IMR-90 (cell line): ENCODE measurements around the gene DCDC2. TPM values are rescaled to one million over a fixed set of nuclear protein-coding genes. Genes with fewer than 3 reads are reported as not detected.

Source experiments
- ATAC-seq: fragments of 200-7000 bp; cut with Tn5 transposase; 2 replicates; pipeline ENCODE4 v1.9.1; 2020; ENCODE audit warnings: low read depth, mild to moderate bottlenecking, moderate library complexity
- BruUV-seq: library from RNA; stranded (reverse); fragments of 400-500 nt; replicated peaks from 2 replicates; lab custom pipeline; 2021; lab: Mats Ljungman, UMichigan
- CTCF ChIA-PET: fragments of 300-600 bp; formaldehyde crosslinking; extraction: SDS; loops from one replicate; lab custom pipeline; 2021; ENCODE audit warnings: antibody characterized with exemption; lab: Yijun Ruan, JAX
- POLR2A ChIA-PET: fragments of 300-600 bp; sonication (Branson Sonifier 250); formaldehyde crosslinking; loops from one replicate; lab custom pipeline; 2022; ENCODE audit warnings: antibody characterized with exemption; ENCODE audit not compliant: unreplicated experiment; lab: Charles Lee
- DNase-seq: peaks from one replicate; pipeline ENCODE4 v3.0.0; 2013
- H2AFZ ChIP-seq: replicated peaks from 2 replicates; pipeline ENCODE3; 2013; ENCODE audit warnings: low read length, mild to moderate bottlenecking; ENCODE audit not compliant: poor library complexity
- H2AK5ac ChIP-seq: 2 replicates; pipeline ENCODE4 v1.6.1; 2013; ENCODE audit warnings: low read depth, low read length, inconsistent platforms
- H2AK9ac ChIP-seq: replicated peaks from 2 replicates; pipeline ENCODE3; 2013; ENCODE audit warnings: mild to moderate bottlenecking, low read depth, low read length, moderate library complexity; ENCODE audit not compliant: poor library complexity
- H2BK120ac ChIP-seq: 2 replicates; pipeline ENCODE4 v1.6.1; 2013; ENCODE audit warnings: low read depth, low read length, inconsistent platforms
- H2BK15ac ChIP-seq: 3 replicates; pipeline ENCODE4 v1.6.1; 2013; ENCODE audit warnings: low read depth, low read length, inconsistent platforms
- H2BK20ac ChIP-seq: 2 replicates; pipeline ENCODE4 v1.6.1; 2013; ENCODE audit warnings: low read depth, mild to moderate bottlenecking, inconsistent platforms, low read length, moderate library complexity
- H2BK5ac ChIP-seq: 2 replicates; pipeline ENCODE4 v1.6.1; 2013; ENCODE audit warnings: mild to moderate bottlenecking, low read depth, low read length, inconsistent platforms; ENCODE audit not compliant: poor library complexity, severe bottlenecking
- H3K14ac ChIP-seq: replicated peaks from 2 replicates; pipeline ENCODE4 v1.6.1; 2013; ENCODE audit warnings: low read depth, low read length, inconsistent platforms
- H3K18ac ChIP-seq: 2 replicates; pipeline ENCODE4 v1.6.1; 2013; ENCODE audit warnings: low read depth, low read length, control low read depth
- H3K23ac ChIP-seq: 2 replicates; pipeline ENCODE4 v1.6.1; 2013; ENCODE audit warnings: low read depth, low read length, inconsistent platforms
- H3K27ac ChIP-seq: 2 replicates; pipeline ENCODE4 v1.5.1; 2013; ENCODE audit warnings: mild to moderate bottlenecking, control low read depth, low read length; ENCODE audit not compliant: insufficient read depth
- H3K27me3 ChIP-seq: 2 replicates; pipeline ENCODE4 v1.6.1; 2013; ENCODE audit warnings: low read length; ENCODE audit not compliant: control insufficient read depth, insufficient read depth
- H3K36me3 ChIP-seq: 2 replicates; pipeline ENCODE4 v1.6.1; 2013; ENCODE audit warnings: low read length, mixed read lengths; ENCODE audit not compliant: control insufficient read depth, insufficient read depth
- H3K4ac ChIP-seq: 2 replicates; pipeline ENCODE4 v1.6.1; 2013; ENCODE audit warnings: low read depth, low read length, inconsistent platforms
- H3K4me1 ChIP-seq: 2 replicates; pipeline ENCODE4 v1.6.1; 2013; ENCODE audit warnings: low read length, mixed read lengths; ENCODE audit not compliant: control insufficient read depth, insufficient read depth
- H3K4me2 ChIP-seq: 2 replicates; pipeline ENCODE4 v1.6.1; 2013; ENCODE audit warnings: low read depth, mild to moderate bottlenecking, control low read depth, low read length, moderate library complexity
- H3K4me3 ChIP-seq: 2 replicates; pipeline ENCODE4 v1.5.1; 2013; ENCODE audit warnings: low read depth, mild to moderate bottlenecking, control low read depth, low read length, moderate library complexity; ENCODE audit not compliant: insufficient read depth
- H3K56ac ChIP-seq: 2 replicates; pipeline ENCODE4 v1.6.1; 2013; ENCODE audit warnings: low read length, inconsistent platforms; ENCODE audit not compliant: insufficient read depth; ENCODE audit errors: extremely low read depth
- H3K79me1 ChIP-seq, 2 experiments: 2 replicates each; pipeline ENCODE4 v1.6.1; 2013; ENCODE audit warnings: low read length in 2 of 2, inconsistent platforms in 1 of 2, low read depth in 1 of 2
- H3K9ac ChIP-seq: 2 replicates; pipeline ENCODE4 v1.6.1; 2013; ENCODE audit warnings: low read depth, low read length, control low read depth
- H3K9me1 ChIP-seq: 2 replicates; pipeline ENCODE4 v1.6.1; 2013; ENCODE audit warnings: low read length, inconsistent platforms; ENCODE audit not compliant: insufficient read depth
- H3K9me3 ChIP-seq: 2 replicates; pipeline ENCODE4 v1.6.1; 2013; ENCODE audit warnings: low read length; ENCODE audit not compliant: control insufficient read depth, insufficient read depth
- H4K20me1 ChIP-seq: 2 replicates; pipeline ENCODE4 v1.6.1; 2013; ENCODE audit warnings: low read length, inconsistent platforms; ENCODE audit not compliant: insufficient read depth
- H4K5ac ChIP-seq: 2 replicates; pipeline ENCODE4 v1.6.1; 2013; ENCODE audit warnings: mild to moderate bottlenecking, low read depth, low read length, control low read depth
- H4K8ac ChIP-seq, 2 experiments: 2 replicates each; pipeline ENCODE4 v1.6.1; 2013; ENCODE audit warnings: low read depth in 2 of 2, low read length in 2 of 2, control low read depth in 1 of 2, inconsistent platforms in 1 of 2
- H4K91ac ChIP-seq: 2 replicates; pipeline ENCODE4 v1.6.1; 2013; ENCODE audit warnings: low read depth, low read length, inconsistent platforms; ENCODE audit not compliant: insufficient read depth
- BHLHE40 ChIP-seq: fragments of 150-350 bp; IDR thresholded peaks from 2 replicates; pipeline ENCODE4 v1.6.1; 2016; ENCODE audit warnings: mild to moderate bottlenecking, low read depth, low read length
- CEBPB ChIP-seq: IDR thresholded peaks from 2 replicates; pipeline ENCODE4 v1.6.1; 2012; ENCODE audit warnings: low read depth, low read length, improper control_type of control experiment
- CHD1 ChIP-seq: IDR thresholded peaks from 2 replicates; pipeline ENCODE4 v1.6.1; 2012; ENCODE audit warnings: low read depth, low read length, improper control_type of control experiment
- FOS ChIP-seq: fragments of 150-350 bp; IDR thresholded peaks from 2 replicates; pipeline ENCODE4 v1.6.1; 2016; ENCODE audit warnings: low read depth, low read length
- MAFK ChIP-seq: IDR thresholded peaks from 2 replicates; pipeline ENCODE4 v1.6.1; 2012; ENCODE audit warnings: low read depth, low read length, improper control_type of control experiment
- MAZ ChIP-seq: IDR thresholded peaks from 2 replicates; pipeline ENCODE4 v1.6.1; 2012; ENCODE audit warnings: low read depth, mild to moderate bottlenecking, low read length, improper control_type of control experiment, moderate library complexity, borderline replicate concordance
- MXI1 ChIP-seq: IDR thresholded peaks from 2 replicates; pipeline ENCODE4 v1.6.1; 2012; ENCODE audit warnings: low read depth, mild to moderate bottlenecking, low read length, moderate library complexity, borderline replicate concordance
- NFE2L2 ChIP-seq: fragments of 150-350 bp; IDR thresholded peaks from 2 replicates; pipeline ENCODE4 v1.6.1; 2016; ENCODE audit warnings: low read depth, mild to moderate bottlenecking, low read length
- POLR2A ChIP-seq: IDR thresholded peaks from 2 replicates; pipeline ENCODE4 v1.6.1; 2012; ENCODE audit warnings: mild to moderate bottlenecking, low read depth, low read length
- RAD21 ChIP-seq: IDR thresholded peaks from 2 replicates; pipeline ENCODE4 v1.6.1; 2012; ENCODE audit warnings: low read length, improper control_type of control experiment
- RCOR1 ChIP-seq: IDR thresholded peaks from 2 replicates; pipeline ENCODE4 v1.6.1; 2012; ENCODE audit warnings: mild to moderate bottlenecking, low read length, improper control_type of control experiment; ENCODE audit not compliant: insufficient replicate concordance
- RFX5 ChIP-seq: IDR thresholded peaks from 2 replicates; pipeline ENCODE4 v1.8.0; 2012; ENCODE audit warnings: low read depth, mild to moderate bottlenecking, low read length, moderate library complexity
- SMC3 ChIP-seq: fragments of 150-350 bp; IDR thresholded peaks from 2 replicates; pipeline ENCODE4 v1.6.1; 2016; ENCODE audit warnings: low read depth, mild to moderate bottlenecking, antibody characterized with exemption, low read length, moderate library complexity
- WGBS, 2 experiments: methylation state at CpG; one replicate each; pipeline versions ENCODE4 v1.1.5 to v1.1.7; 2013; ENCODE audit warnings: missing lambda C conversion rate in 2 of 2; ENCODE audit not compliant: insufficient read length in 1 of 2; ENCODE audit errors: extremely low coverage in 2 of 2; 5-methylcytosine and 5-hydroxymethylcytosine counted together
- dilution Hi-C: fragments of 300-500 bp; cut with HindIII; formaldehyde crosslinking; loops from one replicate; pipeline ENCODE4 v1.14.3; 2018; ENCODE audit warnings: low sequenced_read_pairs; ENCODE audit not compliant: unreplicated experiment
- in situ Hi-C: fragments of 300-500 bp; cut with MboI; formaldehyde crosslinking; loops from 3 replicates; pipeline ENCODE4 v1.14.3; 2019; ENCODE audit warnings: low sequenced_read_pairs, inconsistent platforms, mixed read lengths
- intact Hi-C: fragments of 100-400 bp; cut with micrococcal nuclease; formaldehyde crosslinking; loops from 2 replicates; pipeline ENCODE4 v1.10.0; 2022
- polyA plus RNA-seq, 3 experiments: library from polyadenylated mRNA; depleted of rRNA; stranded (reverse); fragments of >200 nt; gene quantifications; 2 replicates each; pipeline ENCODE4 v1.2.3, GENCODE V29; 2012; ENCODE audit warnings: low replicate concordance in 1 of 3
- total RNA-seq: library from RNA; depleted of rRNA; stranded (reverse); fragments of >200 nt; gene quantifications from 2 replicates; pipeline ENCODE4 v1.2.3, GENCODE V29; 2012
- TF ChIP-seq, protein P1 (sequence below): fragments of 150-350 bp; IDR thresholded peaks from 2 replicates; pipeline ENCODE4 v1.6.1; 2016; ENCODE audit warnings: low read depth, mild to moderate bottlenecking, low read length, moderate library complexity, borderline replicate concordance
- TF ChIP-seq, protein P2 (sequence below): conservative IDR thresholded peaks from 2 replicates; pipeline ENCODE4 v1.5.1; 2012; ENCODE audit warnings: mild to moderate bottlenecking, low read depth, low read length, improper control_type of control experiment
- TF ChIP-seq, protein P3 (sequence below): fragments of 150-350 bp; IDR thresholded peaks from 2 replicates; pipeline ENCODE4 v1.6.1; 2017; ENCODE audit warnings: mild to moderate bottlenecking, antibody characterized with exemption, low read length, low read depth

Gene DCDC2
- total and polyA plus RNA-seq, 2 of the 4 experiments (the other 2 are of a cell fraction), result not detected

DNA sequence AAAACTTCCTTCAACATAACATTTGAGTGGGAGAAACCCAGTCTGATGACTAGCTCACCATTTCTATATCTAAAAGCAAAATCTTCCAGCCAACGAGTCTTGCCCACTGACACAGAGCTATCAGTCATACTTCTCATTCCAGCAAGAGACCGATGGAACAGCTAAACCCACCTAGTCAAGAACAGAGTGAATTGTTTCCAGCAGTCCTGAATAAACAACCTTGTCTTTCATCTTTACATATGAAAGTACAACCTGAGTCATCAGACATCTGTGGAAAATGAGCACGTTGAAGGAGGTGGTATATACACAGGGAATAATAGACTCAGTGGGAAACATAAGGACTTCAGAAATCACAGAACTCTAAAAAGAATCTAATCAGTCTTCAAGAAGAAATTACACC, 208.0 kb downstream of the DCDC2 start:
- in situ Hi-C loops (no loop called here), intact Hi-C loops (no loop called here), dilution Hi-C loops (no loop called here)
- ChIA-PET CTCF (no interaction called here), POLR2A (no interaction called here)
- no peak overlapping the region for H4K91ac ChIP-seq
- no peak overlapping the region for H2BK5ac ChIP-seq
- no peaks in the 10 kb centered on the region for H3K36me3 ChIP-seq
- H3K4me1 ChIP-seq, result no peaks in the 10 kb centered on the region
- H3K4me2 ChIP-seq, result no peak overlapping the region
- H2AFZ ChIP-seq, result no peak overlapping the region
- H3K14ac ChIP-seq, result no peak overlapping the region
- H3K18ac ChIP-seq, result no peak overlapping the region
- no peak overlapping the region for H4K8ac ChIP-seq
- BruUV-seq, result no TSS peak
- H3K56ac ChIP-seq, result no peak overlapping the region
- no peak overlapping the region for H3K9ac ChIP-seq
- H3K27me3 ChIP-seq, result no peaks in the 10 kb centered on the region
- H2BK15ac ChIP-seq, result no peak overlapping the region
- H3K27ac ChIP-seq, result no peak overlapping the region
- no peak overlapping the region for H3K4me3 ChIP-seq
- no peaks in the 10 kb centered on the region for H3K9me1 ChIP-seq
- no peak overlapping the region for H2AK9ac ChIP-seq
- no peak overlapping the region for H3K23ac ChIP-seq
- H2BK20ac ChIP-seq, result no peak overlapping the region
- no peak overlapping the region for H2BK120ac ChIP-seq
- H3K79me1 ChIP-seq, result no peaks in the 10 kb centered on the region
- H3K9me3 ChIP-seq, result peaks cover 10% of the 10 kb centered on the region; the same call in 1 of the 2 replicates
- no peaks in the 10 kb centered on the region for H4K20me1 ChIP-seq
- ATAC-seq (no peak), DNase-seq (no peak)
- WGBS, 2 experiments, result 17% methylated on average over 1 of the region's 3 CpGs; no CpG with 5 or more reads in 1 of the 2 experiments
- H3K4ac ChIP-seq, result no peak overlapping the region
- TF ChIP-seq RFX5 (no peak), RCOR1 (no peak), CEBPB (no peak), MXI1 (no peak), MAZ (no peak), POLR2A (no peak), SMC3 (no peak), BHLHE40 (no peak), RAD21 (no peak), CHD1 (no peak), NFE2L2 (no peak), MAFK (no peak), FOS (no peak)
- TF ChIP-seq, protein P1, sequence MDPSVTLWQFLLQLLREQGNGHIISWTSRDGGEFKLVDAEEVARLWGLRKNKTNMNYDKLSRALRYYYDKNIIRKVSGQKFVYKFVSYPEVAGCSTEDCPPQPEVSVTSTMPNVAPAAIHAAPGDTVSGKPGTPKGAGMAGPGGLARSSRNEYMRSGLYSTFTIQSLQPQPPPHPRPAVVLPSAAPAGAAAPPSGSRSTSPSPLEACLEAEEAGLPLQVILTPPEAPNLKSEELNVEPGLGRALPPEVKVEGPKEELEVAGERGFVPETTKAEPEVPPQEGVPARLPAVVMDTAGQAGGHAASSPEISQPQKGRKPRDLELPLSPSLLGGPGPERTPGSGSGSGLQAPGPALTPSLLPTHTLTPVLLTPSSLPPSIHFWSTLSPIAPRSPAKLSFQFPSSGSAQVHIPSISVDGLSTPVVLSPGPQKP, result no peak
- TF ChIP-seq, protein P2, sequence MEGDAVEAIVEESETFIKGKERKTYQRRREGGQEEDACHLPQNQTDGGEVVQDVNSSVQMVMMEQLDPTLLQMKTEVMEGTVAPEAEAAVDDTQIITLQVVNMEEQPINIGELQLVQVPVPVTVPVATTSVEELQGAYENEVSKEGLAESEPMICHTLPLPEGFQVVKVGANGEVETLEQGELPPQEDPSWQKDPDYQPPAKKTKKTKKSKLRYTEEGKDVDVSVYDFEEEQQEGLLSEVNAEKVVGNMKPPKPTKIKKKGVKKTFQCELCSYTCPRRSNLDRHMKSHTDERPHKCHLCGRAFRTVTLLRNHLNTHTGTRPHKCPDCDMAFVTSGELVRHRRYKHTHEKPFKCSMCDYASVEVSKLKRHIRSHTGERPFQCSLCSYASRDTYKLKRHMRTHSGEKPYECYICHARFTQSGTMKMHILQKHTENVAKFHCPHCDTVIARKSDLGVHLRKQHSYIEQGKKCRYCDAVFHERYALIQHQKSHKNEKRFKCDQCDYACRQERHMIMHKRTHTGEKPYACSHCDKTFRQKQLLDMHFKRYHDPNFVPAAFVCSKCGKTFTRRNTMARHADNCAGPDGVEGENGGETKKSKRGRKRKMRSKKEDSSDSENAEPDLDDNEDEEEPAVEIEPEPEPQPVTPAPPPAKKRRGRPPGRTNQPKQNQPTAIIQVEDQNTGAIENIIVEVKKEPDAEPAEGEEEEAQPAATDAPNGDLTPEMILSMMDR, result no peak
- TF ChIP-seq, protein P3, sequence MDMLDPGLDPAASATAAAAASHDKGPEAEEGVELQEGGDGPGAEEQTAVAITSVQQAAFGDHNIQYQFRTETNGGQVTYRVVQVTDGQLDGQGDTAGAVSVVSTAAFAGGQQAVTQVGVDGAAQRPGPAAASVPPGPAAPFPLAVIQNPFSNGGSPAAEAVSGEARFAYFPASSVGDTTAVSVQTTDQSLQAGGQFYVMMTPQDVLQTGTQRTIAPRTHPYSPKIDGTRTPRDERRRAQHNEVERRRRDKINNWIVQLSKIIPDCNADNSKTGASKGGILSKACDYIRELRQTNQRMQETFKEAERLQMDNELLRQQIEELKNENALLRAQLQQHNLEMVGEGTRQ, result no peak
- no peak overlapping the region for H4K5ac ChIP-seq
- no peak overlapping the region for H2AK5ac ChIP-seq
